Endothelial cell of umbilical vein (primary cell): ENCODE results near the gene TTC21A. TPM values are rescaled to one million over a fixed set of nuclear protein-coding genes. Genes with fewer than 3 reads are reported as not detected.

Experiments
- BruUV-seq: library from RNA; stranded (reverse); fragments of 400-500 nt; replicated peaks from 2 replicates; lab custom pipeline; 2021; lab: Mats Ljungman, UMichigan
- CTCF ChIA-PET: fragments of 300-600, 350-600 bp; sonication (Branson Sonifier 250); formaldehyde crosslinking; loops from one replicate; lab custom pipeline; 2021; ENCODE audit warnings: antibody characterized with exemption, inconsistent platforms; lab: Charles Lee
- POLR2A ChIA-PET: fragments of 300-600, 350-600 bp; sonication (Branson Sonifier 250); formaldehyde crosslinking; loops from one replicate; lab custom pipeline; 2021; ENCODE audit warnings: antibody characterized with exemption, inconsistent platforms; lab: Charles Lee
- DNase-seq: peaks from one replicate; pipeline ENCODE4 v3.0.0-alpha.2; 2011; ENCODE audit warnings: low read depth, low spot score
- FAIRE-seq: peaks from 2 replicates; lab custom pipeline; 2011; peaks lifted over from hg19 to GRCh38; lab: Jason Lieb, UNC
- H2AFZ ChIP-seq: 2 replicates; pipeline ENCODE4 v1.6.0; 2012; ENCODE audit warnings: low read depth, low read length, control low read depth, inconsistent platforms
- H3K27ac ChIP-seq: 2 replicates; pipeline ENCODE4 v1.5.1; 2011; ENCODE audit warnings: low read depth, mild to moderate bottlenecking, control low read depth, low read length, moderate library complexity; ENCODE audit not compliant: insufficient read depth
- H3K27me3 ChIP-seq, 2 experiments: 2 replicates each; pipeline versions ENCODE4 v1.6.0 to v1.6.1; 2011; ENCODE audit warnings: low read length in 2 of 2, mixed read lengths in 1 of 2; ENCODE audit not compliant: control insufficient read depth in 2 of 2, insufficient read depth in 2 of 2
- H3K36me3 ChIP-seq, 2 experiments: 2 replicates in 1 of 2; 3 replicates in 1 of 2; pipeline ENCODE4 v1.5.1; 2011; ENCODE audit warnings: low read length in 2 of 2, mild to moderate bottlenecking in 1 of 2, moderate library complexity in 1 of 2; ENCODE audit not compliant: control insufficient read depth in 2 of 2, insufficient read depth in 2 of 2; ENCODE audit errors: extremely low read depth in 1 of 2
- H3K4me1 ChIP-seq: 3 replicates; pipeline ENCODE4 v1.5.1; 2011; ENCODE audit warnings: mild to moderate bottlenecking, low read length; ENCODE audit not compliant: control insufficient read depth, insufficient read depth; ENCODE audit errors: extremely low read depth
- H3K4me2 ChIP-seq: 2 replicates; pipeline ENCODE4 v1.6.1; 2011; ENCODE audit warnings: low read length, control low read depth, mixed read lengths; ENCODE audit not compliant: insufficient read depth
- H3K4me3 ChIP-seq, 3 experiments: fragments of 200-600 bp in 1 of 3; sonication (generic), shearing (Covaris generic) in 1 of 3; replicated peaks in 1 of 3; 2 replicates each; pipeline ENCODE4 v1.5.1; 2011 to 2016; ENCODE audit warnings: control low read depth in 3 of 3, low read length in 3 of 3, mild to moderate bottlenecking in 2 of 3, inconsistent platforms in 1 of 3, low read depth in 1 of 3, moderate library complexity in 1 of 3; ENCODE audit not compliant: insufficient read depth in 1 of 3
- H3K79me2 ChIP-seq: 2 replicates; pipeline ENCODE4 v1.6.0; 2012; ENCODE audit warnings: low read length, inconsistent platforms; ENCODE audit not compliant: control insufficient read depth, insufficient read depth
- H3K9ac ChIP-seq: replicated peaks from 2 replicates; pipeline ENCODE3; 2011; ENCODE audit warnings: low read length, control low read depth; ENCODE audit not compliant: insufficient read depth; ENCODE audit errors: extremely low read depth
- H3K9me1 ChIP-seq: replicated peaks from 3 replicates; pipeline ENCODE4 v1.6.0; 2011; ENCODE audit warnings: mild to moderate bottlenecking, low read length; ENCODE audit not compliant: control insufficient read depth, insufficient read depth; ENCODE audit errors: extremely low read depth
- H3K9me3 ChIP-seq: replicated peaks from 2 replicates; pipeline ENCODE4 v1.5.1; 2012; ENCODE audit warnings: low read length, inconsistent platforms; ENCODE audit not compliant: control insufficient read depth, insufficient read depth
- H4K20me1 ChIP-seq: replicated peaks from 2 replicates; pipeline ENCODE3; 2011; ENCODE audit warnings: mild to moderate bottlenecking, low read length; ENCODE audit not compliant: control insufficient read depth, insufficient read depth; ENCODE audit errors: extremely low read depth
- CTCF ChIP-seq, 2 donors: IDR thresholded peaks; 1 replicate in 1 of 2; 2 replicates in 1 of 2; pipeline ENCODE4 v1.5.1; 2011; ENCODE audit warnings: low read length in 2 of 2, mild to moderate bottlenecking in 2 of 2, moderate library complexity in 2 of 2, control low read depth in 1 of 2, inconsistent platforms in 1 of 2, low read depth in 1 of 2; ENCODE audit not compliant: insufficient read depth in 1 of 2; ENCODE audit errors: extremely low read depth in 1 of 2
- EZH2 ChIP-seq: IDR thresholded peaks from 2 replicates; pipeline ENCODE4 v1.6.1; 2012; ENCODE audit warnings: borderline replicate concordance, low read depth, mild to moderate bottlenecking, moderate library complexity, low read length, inconsistent platforms; ENCODE audit not compliant: severe bottlenecking
- FOS ChIP-seq: IDR thresholded peaks from 2 replicates; pipeline ENCODE4 v1.6.1; 2011; ENCODE audit warnings: mild to moderate bottlenecking, low read length, moderate library complexity, borderline replicate concordance; ENCODE audit not compliant: insufficient read depth
- GATA2 ChIP-seq: IDR thresholded peaks from 2 replicates; pipeline ENCODE4 v1.7.0; 2011; ENCODE audit warnings: low read depth, mild to moderate bottlenecking, moderate library complexity, mixed read lengths, low read length; ENCODE audit not compliant: insufficient read length, insufficient read depth
- JUN ChIP-seq: IDR thresholded peaks from 2 replicates; pipeline ENCODE4 v1.6.1; 2011; ENCODE audit warnings: borderline replicate concordance, low read depth; ENCODE audit not compliant: insufficient read length, insufficient read depth
- MYC ChIP-seq: IDR thresholded peaks from one replicate; pipeline ENCODE4 v1.6.1; 2011; ENCODE audit warnings: mild to moderate bottlenecking, low read depth, low read length
- POLR2A ChIP-seq: IDR thresholded peaks from 2 replicates; pipeline ENCODE4 v1.6.1; 2012; ENCODE audit warnings: low read depth, mild to moderate bottlenecking, control low read depth, low read length
- POLR2AphosphoS5 ChIP-seq: IDR thresholded peaks from 2 replicates; pipeline ENCODE4 v1.6.1; 2012; ENCODE audit warnings: low read depth, mild to moderate bottlenecking, control low read depth, low read length, moderate library complexity; ENCODE audit not compliant: insufficient read depth
- dilution Hi-C: fragments of 300-500 bp; cut with MboI; formaldehyde crosslinking; loops from one replicate; pipeline ENCODE4 v1.15.0; 2019; ENCODE audit warnings: low sequenced_read_pairs; ENCODE audit not compliant: extremely low pct_ligation_motif_present
- intact Hi-C: fragments of 100-400 bp; cut with micrococcal nuclease; formaldehyde crosslinking; loops from one replicate; pipeline ENCODE4 v1.10.0; 2022
- polyA plus RNA-seq, 4 experiments: library from polyadenylated mRNA; depleted of rRNA in 3 of 4; stranded (reverse) in 3 of 4; unstranded in 1 of 4; fragments of >200 nt; gene quantifications; 2 replicates each; pipeline versions ENCODE4 v1.2.1 to v1.2.3, GENCODE V29; 2011 to 2012; ENCODE audit warnings: missing spikeins in 1 of 4
- total RNA-seq: library from RNA; stranded (reverse); gene quantifications from 2 replicates; pipeline ENCODE4 v1.2.3, GENCODE V29; 2021
- TF ChIP-seq, protein P1 (sequence below): IDR thresholded peaks from 2 replicates; pipeline ENCODE4 v1.6.1; 2011; ENCODE audit not compliant: insufficient read depth, insufficient read length

TTC21A gene
- total and polyA plus RNA-seq, 2 donors (not counting 3 experiments of a cell fraction or from before 2014, with no cell fraction given): 4.7 to 7.8 TPM

GRCh38 chr3:39168156-39168780 is 60.8 kb downstream of the TTC21A start:
- Histone ChIP-seq H3K36me3 (no peaks in the 10 kb centered on the region), H3K27me3 (no peaks in the 10 kb centered on the region), H3K9me3 (no peaks in the 10 kb centered on the region), H3K79me2 (no peaks in the 10 kb centered on the region), H3K4me3 (no peak overlapping the region), H4K20me1 (no peaks in the 10 kb centered on the region), H3K4me2 (no peak overlapping the region), H3K4me1 (peaks cover 29% of the 10 kb centered on the region), H3K9ac (no peak overlapping the region), H3K27ac (peak overlapping the region; percentile 4), H2AFZ (no peak overlapping the region), H3K9me1 (no peaks in the 10 kb centered on the region)
- no TSS peak for BruUV-seq
- intact Hi-C loops (no loop called here), dilution Hi-C loops (no loop called here)
- POLR2A ChIA-PET: interaction anchor here (0.5 to 1.3 kb wide), 2 partner anchors 9 to 10 kb away, joined by 3 to 6 read pairs; no protein-coding TSS in a partner anchor
- DNase-seq: no peak
- FAIRE-seq: no peak
- CTCF ChIA-PET: interaction anchor here (0.8 to 4.2 kb wide), 3 partner anchors 9 to 41 kb away, joined by 3 to 36 read pairs (median 3); no protein-coding TSS in a partner anchor
- TF ChIP-seq POLR2A (no peak), EZH2 (no peak), MYC (no peak), CTCF (IDR thresholded peaks at IDR 0.05; ENCODE audit: extremely low read depth in 1 of 2, insufficient read depth in 1 of 2, low read depth in 1 of 2, low read length in 2 of 2) (no peak), POLR2AphosphoS5 (no peak), JUN (no peak), GATA2 (no peak), FOS (no peak)
- TF ChIP-seq, protein P1, sequence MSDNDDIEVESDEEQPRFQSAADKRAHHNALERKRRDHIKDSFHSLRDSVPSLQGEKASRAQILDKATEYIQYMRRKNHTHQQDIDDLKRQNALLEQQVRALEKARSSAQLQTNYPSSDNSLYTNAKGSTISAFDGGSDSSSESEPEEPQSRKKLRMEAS: no peak
